AG04450 (cell line): ENCODE results near the gene ACSM4. TPM values are rescaled to one million over a fixed set of nuclear protein-coding genes. Genes with fewer than 3 reads are reported as not detected.

Experiments
- CTCF ChIA-PET: fragments of 300-600, 350-600 bp; formaldehyde crosslinking; extraction: SDS; loops from one replicate; lab custom pipeline; 2022; ENCODE audit warnings: antibody characterized with exemption, inconsistent platforms; lab: Charles Lee
- POLR2A ChIA-PET: fragments of 350-600 bp; formaldehyde crosslinking; extraction: SDS; loops from one replicate; lab custom pipeline; 2021; ENCODE audit warnings: antibody characterized with exemption, inconsistent platforms; lab: Yijun Ruan, JAX
- DNase-seq: peaks from one replicate; pipeline ENCODE4 v3.0.0-alpha.2; 2011; ENCODE audit warnings: low read depth, low spot score
- H3K27ac ChIP-seq: one replicate; pipeline ENCODE4 v1.5.1; 2012; ENCODE audit warnings: low read depth, low read length, control low read depth
- H3K27me3 ChIP-seq: one replicate; pipeline ENCODE4 v1.6.0; 2012; ENCODE audit warnings: low read length; ENCODE audit not compliant: control insufficient read depth, insufficient read depth
- H3K4me3 ChIP-seq: 2 replicates; pipeline ENCODE4 v1.5.1; 2011; ENCODE audit warnings: mild to moderate bottlenecking, low read depth, low read length, control low read depth
- H3K9me3 ChIP-seq: 2 replicates; pipeline ENCODE4 v1.5.1; 2012; ENCODE audit warnings: low read length; ENCODE audit not compliant: control insufficient read depth, insufficient read depth
- CTCF ChIP-seq: IDR thresholded peaks from 2 replicates; pipeline ENCODE4 v1.5.1; 2011; ENCODE audit warnings: low read depth, low read length, control low read depth, inconsistent platforms
- polyA minus RNA-seq: library from RNA; depleted of rRNA, polyadenylated mRNA; stranded (reverse); fragments of >200 nt; gene quantifications from 2 replicates; pipeline ENCODE4 v1.2.3, GENCODE V29; 2011; rRNA and poly(A)+ RNA removed
- polyA plus RNA-seq: library from polyadenylated mRNA; depleted of rRNA; stranded (reverse); fragments of >200 nt; gene quantifications from 2 replicates; pipeline ENCODE4 v1.2.3, GENCODE V29; 2011; rRNA removed

ACSM4 gene
- not detected in 2 replicates for polyA plus RNA-seq
- not detected in 2 replicates for polyA minus RNA-seq

- ChIA-PET POLR2A (no interaction called here), CTCF (no interaction called here)
- Histone ChIP-seq H3K27me3 (no peaks in the 10 kb centered on the region), H3K9me3 (no peaks in the 10 kb centered on the region), H3K27ac (no peak within 1 kb of the TSS), H3K4me3 (no peak within 1 kb of the TSS)
- no peak for DNase-seq
- no peak for TF ChIP-seq CTCF
Observed at GRCh38 chr12:7303772-7304171, at the start of gene ACSM4. ACSM4 (plus strand) TSS chr12:7304072; CDS start chr12:7304332, 260 bp downstream.

- CTCF ChIA-PET: no interaction called here
- no peak for DNase-seq
- no peaks in the 10 kb centered on the region for H3K9me3 ChIP-seq
- TF ChIP-seq CTCF: no peak
- H3K27me3 ChIP-seq: no peaks in the 10 kb centered on the region
- H3K4me3 ChIP-seq: no peak overlapping the region
- POLR2A ChIA-PET: no interaction called here
- no peak overlapping the region for H3K27ac ChIP-seq
Observed at GRCh38 chr12:7259060-7259459, 44.8 kb upstream of the ACSM4 start.

DNA sequence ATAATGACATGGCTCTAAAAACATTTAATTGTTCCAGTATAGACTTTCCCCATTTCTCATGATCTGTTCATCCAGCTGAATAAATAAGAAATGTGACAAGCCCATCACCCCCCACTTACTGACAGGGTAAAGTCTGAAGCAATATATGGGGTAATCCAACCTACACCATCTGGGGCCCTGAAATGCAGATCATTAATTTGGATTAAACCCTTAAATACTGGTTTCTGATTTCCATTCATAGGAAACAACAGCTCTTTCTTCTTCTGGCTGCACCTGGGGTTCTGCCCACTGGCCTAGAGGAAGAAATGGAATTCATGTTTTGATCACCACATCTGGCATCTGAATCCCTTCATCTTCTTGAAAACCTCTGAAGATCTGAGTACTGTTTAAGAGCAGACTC, 39.3 kb upstream of the ACSM4 start:
- Histone ChIP-seq H3K27me3 (no peaks in the 10 kb centered on the region), H3K9me3 (no peaks in the 10 kb centered on the region), H3K27ac (no peak overlapping the region), H3K4me3 (no peak overlapping the region)
- CTCF ChIA-PET: no interaction called here
- DNase-seq: no peak
- no peak for TF ChIP-seq CTCF
- POLR2A ChIA-PET: no interaction called here

- ChIA-PET POLR2A (no interaction called here), CTCF (no interaction called here)
- Histone ChIP-seq H3K27me3 (no peaks in the 10 kb centered on the region), H3K9me3 (no peaks in the 10 kb centered on the region), H3K4me3 (no peak overlapping the region), H3K27ac (no peak overlapping the region)
- no peak for TF ChIP-seq CTCF
- DNase-seq: no peak
Observed at GRCh38 chr12:7265251-7265650, 38.6 kb upstream of the ACSM4 start.

DNA sequence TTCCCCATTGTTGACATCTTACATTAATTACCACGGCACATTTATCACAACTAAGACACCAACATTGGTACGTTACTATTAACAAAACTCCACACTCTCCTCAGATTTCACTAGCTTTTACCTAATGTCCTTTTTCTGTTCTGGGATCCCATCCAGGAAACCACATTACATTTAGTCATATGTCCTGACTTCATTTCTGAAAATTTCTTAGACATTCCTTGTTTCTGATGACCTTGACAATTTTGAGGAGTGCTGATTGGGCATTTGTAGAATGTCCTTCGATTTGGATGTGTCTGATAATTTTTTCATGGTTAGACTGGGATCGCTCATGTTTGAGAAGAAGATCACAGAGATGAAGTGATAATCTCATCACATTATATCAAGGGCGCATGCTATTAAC, 34.6 kb upstream of the ACSM4 start:
- no peak for DNase-seq
- POLR2A ChIA-PET: no interaction called here
- no peak overlapping the region for H3K4me3 ChIP-seq
- CTCF ChIA-PET: no interaction called here
- no peaks in the 10 kb centered on the region for H3K9me3 ChIP-seq
- H3K27me3 ChIP-seq: no peaks in the 10 kb centered on the region
- no peak for TF ChIP-seq CTCF
- H3K27ac ChIP-seq: no peak overlapping the region
